HG02852 (cell line): Measurements from ENCODE around the gene NMUR1.

Experiments
- ATAC-seq: cut with Tn5 transposase; IDR thresholded peaks from one replicate; pipeline ENCODE4 v1.9.1; 2021; ENCODE audit warnings: mild to moderate bottlenecking, moderate library complexity; ENCODE audit not compliant: unreplicated experiment

NMUR1 gene

GRCh38 chr2:231488331-231488730, 41.9 kb downstream of the NMUR1 start:
- ATAC-seq = no peak

- no peak for ATAC-seq
Measured at GRCh38 chr2:231486851-231487596, 43.2 kb downstream of the NMUR1 start.

GRCh38 chr2:231483398-231484329, 46.6 kb downstream of the NMUR1 start:
- ATAC-seq = no peak

- no peak for ATAC-seq
Measured at GRCh38 chr2:231482806-231483391, 47.3 kb downstream of the NMUR1 start.

- no peak for ATAC-seq
Measured at GRCh38 chr2:231480781-231481180, 49.5 kb downstream of the NMUR1 start.

- no peak for ATAC-seq
Measured at GRCh38 chr2:231479455-231479854, 50.8 kb downstream of the NMUR1 start.

- ATAC-seq = no peak
Measured at GRCh38 chr2:231476920-231477319, 53.3 kb downstream of the NMUR1 start.

GRCh38 chr2:231475965-231476364, 54.3 kb downstream of the NMUR1 start:
- no peak for ATAC-seq
